Fibroblast of lung (primary cell): ENCODE data around the gene PRM1.

Experiments
- EZH2 ChIP-seq: IDR thresholded peaks from 2 replicates; pipeline ENCODE4 v1.5.1; 2012; ENCODE audit warnings: low read length, control low read depth, mild to moderate bottlenecking; ENCODE audit errors: missing control alignments
- TF ChIP-seq, protein P1 (sequence below), 2 donors: IDR thresholded peaks in 1 of 2; conservative IDR thresholded peaks in 1 of 2; 1 replicate in 1 of 2; 2 replicates in 1 of 2; pipeline ENCODE4 v1.5.1; 2011 to 2012; ENCODE audit warnings: low read length in 2 of 2, control low read depth in 1 of 2, inconsistent platforms in 1 of 2, low read depth in 1 of 2, mild to moderate bottlenecking in 1 of 2

DNA sequence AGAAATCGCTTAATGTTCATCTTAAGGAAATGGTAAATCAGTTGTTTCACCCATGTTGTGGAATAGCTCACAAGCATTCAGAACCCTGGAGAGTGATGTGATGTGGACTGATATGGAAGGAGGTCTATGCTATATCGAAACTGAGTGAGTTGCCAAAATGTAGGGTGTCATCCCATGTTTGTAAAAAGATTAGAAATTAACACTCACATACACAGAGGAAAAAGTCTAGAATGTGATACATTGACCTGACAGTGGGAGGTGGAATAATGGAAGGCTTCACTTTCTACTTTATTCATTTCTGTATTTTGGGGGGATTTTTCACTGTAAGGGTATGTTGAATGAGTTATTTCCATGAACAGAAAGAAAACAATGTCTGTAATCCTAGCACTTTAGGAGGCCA lies 4.7 kb upstream of the PRM1 start:
- TF ChIP-seq, protein P1, sequence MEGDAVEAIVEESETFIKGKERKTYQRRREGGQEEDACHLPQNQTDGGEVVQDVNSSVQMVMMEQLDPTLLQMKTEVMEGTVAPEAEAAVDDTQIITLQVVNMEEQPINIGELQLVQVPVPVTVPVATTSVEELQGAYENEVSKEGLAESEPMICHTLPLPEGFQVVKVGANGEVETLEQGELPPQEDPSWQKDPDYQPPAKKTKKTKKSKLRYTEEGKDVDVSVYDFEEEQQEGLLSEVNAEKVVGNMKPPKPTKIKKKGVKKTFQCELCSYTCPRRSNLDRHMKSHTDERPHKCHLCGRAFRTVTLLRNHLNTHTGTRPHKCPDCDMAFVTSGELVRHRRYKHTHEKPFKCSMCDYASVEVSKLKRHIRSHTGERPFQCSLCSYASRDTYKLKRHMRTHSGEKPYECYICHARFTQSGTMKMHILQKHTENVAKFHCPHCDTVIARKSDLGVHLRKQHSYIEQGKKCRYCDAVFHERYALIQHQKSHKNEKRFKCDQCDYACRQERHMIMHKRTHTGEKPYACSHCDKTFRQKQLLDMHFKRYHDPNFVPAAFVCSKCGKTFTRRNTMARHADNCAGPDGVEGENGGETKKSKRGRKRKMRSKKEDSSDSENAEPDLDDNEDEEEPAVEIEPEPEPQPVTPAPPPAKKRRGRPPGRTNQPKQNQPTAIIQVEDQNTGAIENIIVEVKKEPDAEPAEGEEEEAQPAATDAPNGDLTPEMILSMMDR (conservative IDR thresholded peaks at IDR 0.05 in 1 of 2, IDR thresholded peaks at IDR 0.05 in 1 of 2; ENCODE audit: low read depth in 1 of 2, low read length in 2 of 2) = no peak
- no peak for TF ChIP-seq EZH2
